Activated CD4-positive, CD25-positive, alpha-beta regulatory T cell treated with anti-CD3 and anti-CD28 coated beads, Interleukin-2, amount 50 U/mL, for 72 hours (primary cell): ENCODE measurements around the gene LSP1.
"Not testable (repeated sequence)": the region's sequence is repeated elsewhere in the genome, so short reads cannot be mapped to it uniquely, and the experiment has no call there.

Source experiments
- DNase-seq: peaks from one replicate; pipeline ENCODE4 v3.0.0; 2021

Gene LSP1

DNA sequence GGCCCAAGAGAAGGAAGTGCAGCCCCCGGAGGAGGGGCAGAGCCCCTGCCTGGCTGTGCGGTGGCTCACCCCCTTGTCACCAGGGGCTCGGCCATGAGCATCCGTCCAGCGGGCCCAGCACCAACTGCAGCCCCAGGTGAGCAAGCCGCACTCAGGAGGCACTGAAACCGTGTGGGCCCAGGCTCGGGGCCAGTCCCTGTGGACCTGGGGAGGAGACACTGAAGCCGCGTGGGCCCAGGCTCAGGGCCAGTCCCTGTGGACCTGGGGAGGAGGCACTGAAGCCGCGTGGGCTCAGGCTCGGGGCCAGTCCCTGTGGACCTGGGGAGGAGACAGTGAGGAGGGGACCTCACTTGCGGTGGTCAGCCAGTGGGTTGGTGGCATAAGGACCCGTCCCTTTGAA lies 13.9 kb downstream of the LSP1 start:
- DNase-seq = no peak

GRCh38 chr11:1867381-1867780 lies 14.5 kb downstream of the LSP1 start:
- no peak for DNase-seq

DNA sequence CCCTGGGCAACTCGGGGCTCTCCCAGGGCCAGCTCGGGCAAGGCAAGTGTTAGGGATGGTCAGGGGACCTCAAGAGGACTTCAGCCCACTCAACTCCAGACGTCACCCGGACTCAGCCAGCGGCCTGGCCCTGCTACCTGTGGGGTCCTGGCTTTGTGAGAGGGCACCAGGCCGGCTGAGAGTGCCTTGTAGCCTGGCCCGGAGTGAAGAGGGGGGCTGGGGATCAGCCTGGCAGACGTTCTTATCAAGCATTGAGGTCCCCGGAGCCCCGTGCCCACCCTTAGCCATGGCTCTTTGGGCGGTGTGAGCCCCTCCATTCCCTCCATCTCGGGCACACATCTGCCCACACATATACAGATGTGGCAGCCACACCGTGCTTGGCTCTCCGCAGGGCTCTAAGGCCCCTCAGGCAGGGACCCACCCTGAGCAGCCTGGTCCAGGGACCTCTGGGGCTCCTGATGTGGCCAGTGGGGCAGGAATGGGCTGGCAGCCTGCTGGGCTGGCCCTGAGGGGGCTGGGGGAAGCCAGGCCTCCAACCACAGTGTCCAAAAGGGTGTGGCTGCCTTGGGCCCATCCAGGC lies 15.3 kb downstream of the LSP1 start:
- no peak for DNase-seq

GRCh38 chr11:1868636-1869291 lies 15.9 kb downstream of the LSP1 start:
- no peak for DNase-seq

GRCh38 chr11:1869427-1870325 lies 16.8 kb downstream of the LSP1 start:
- DNase-seq = no peak

DNA sequence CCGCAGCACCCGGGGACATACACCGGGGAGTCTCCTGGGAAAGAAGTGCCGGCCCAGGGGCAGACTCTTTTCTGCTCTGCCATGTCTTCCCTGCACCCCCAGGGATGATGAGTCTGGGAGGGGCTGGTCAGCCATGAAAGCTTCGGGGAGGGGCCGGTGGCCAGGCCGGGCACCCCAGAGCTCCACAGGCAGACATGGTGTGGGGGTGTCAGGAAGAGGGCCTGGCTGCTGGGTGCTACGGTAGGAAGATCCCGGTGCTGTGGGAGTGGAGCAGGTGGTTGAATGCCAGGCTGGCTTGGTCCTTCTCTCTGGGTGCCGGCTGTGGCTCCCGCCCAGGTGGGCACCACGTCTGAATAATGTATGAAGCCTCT lies 17.4 kb downstream of the LSP1 start:
- DNase-seq = no peak

DNA sequence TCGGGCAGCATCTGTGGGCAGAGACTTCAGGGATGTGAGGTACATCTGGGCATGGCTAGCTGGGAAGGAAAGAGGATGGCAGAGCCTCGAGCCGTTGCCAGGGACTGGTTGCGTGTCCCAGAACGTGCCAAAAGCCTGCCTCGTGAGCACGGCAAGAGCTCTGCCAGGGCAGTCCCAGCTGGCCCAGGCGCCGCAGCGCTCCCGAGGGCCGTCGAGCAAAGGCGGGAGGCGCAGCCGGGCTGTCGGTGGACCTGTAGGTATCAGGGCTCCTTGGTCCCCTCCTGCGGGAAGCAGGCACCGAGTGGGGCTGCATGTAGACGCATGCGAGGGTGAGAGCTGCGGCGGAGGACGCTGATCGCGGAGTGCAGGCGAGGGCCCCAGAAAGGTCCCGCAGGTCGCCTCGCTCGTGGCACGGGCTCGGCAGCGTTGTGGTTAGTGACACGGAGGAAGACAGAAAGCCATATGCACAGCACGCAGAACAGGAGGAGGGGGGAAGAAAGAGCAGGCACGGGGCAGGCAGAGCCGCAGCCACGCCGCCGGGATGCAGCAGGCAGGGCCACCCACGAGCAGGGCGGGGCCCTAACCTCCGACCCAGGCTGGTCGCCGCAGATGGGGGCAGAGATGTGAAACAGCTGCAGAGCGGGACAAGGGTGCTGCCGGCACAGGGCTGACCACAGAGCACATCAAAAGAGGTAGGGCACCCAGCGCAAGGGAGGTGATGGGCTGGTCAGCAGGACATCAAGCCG lies 18.0 kb downstream of the LSP1 start:
- DNase-seq = no peak

DNA sequence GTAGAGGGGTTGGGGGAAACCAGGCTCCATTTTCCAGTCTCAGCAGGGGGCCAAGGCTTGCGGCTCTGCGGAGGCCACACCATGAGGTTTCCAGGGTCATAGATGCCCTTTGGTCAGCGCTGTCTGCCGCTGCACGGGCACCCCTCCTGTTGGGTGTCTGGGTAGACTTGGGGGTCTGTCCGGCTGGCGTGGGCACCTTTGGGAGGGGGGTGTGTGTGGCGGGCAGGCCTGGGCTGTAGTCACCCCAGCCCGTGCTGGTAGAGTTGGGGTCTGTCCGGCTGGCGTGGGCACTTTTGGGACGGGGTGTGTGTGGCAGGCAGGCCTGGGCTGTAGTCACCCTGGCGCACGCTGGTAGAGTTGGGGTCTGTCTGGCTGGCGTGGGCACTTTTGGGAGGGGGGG lies 18.6 kb downstream of the LSP1 start:
- DNase-seq = no peak

GRCh38 chr11:1872267-1872985 lies 19.5 kb downstream of the LSP1 start:
- DNase-seq = no peak

DNA sequence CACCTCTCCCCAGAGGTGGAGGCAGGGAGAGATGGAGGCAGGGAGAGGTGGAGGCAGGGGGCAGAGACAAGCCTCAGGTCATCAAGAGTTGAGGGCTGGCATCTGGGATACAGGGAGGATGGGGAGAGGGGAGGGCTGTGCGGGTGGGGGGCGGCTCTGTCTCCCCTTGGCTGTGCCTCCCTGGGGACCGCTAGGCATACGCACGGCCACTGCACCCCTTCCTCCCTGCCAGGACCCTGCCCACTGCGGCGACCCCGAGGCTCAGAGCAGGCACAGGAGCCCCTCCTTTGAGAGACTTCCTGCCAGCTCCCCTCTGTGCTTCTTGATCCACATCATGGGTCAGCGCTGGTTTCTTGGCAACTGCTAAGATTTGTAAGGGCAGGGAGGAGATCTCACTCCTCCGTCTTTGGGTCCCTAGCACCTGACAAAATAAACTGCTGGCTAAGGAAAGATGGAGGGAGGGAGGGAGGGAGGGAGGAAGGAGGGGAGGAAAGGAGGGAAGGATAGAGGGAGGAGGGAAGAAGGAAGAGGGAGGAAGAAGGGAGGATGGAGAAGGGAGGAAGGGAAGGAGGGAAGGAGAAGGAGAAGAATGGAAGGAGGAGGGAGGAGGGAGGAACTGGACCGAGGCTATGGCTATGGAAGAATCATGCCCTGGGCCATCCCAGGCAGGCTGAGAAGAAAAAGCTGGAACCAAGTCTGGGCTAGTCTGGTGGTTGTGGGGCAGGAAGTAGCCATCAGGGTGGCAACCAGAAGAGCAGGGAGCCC lies 20.3 kb downstream of the LSP1 start:
- no peak for DNase-seq

- DNase-seq = not testable (repeated sequence)
Measured at GRCh38 chr11:1873813-1874150, 20.9 kb downstream of the LSP1 start.

- DNase-seq = not testable (repeated sequence)
Measured at GRCh38 chr11:1874441-1875092, 21.7 kb downstream of the LSP1 start.

DNA sequence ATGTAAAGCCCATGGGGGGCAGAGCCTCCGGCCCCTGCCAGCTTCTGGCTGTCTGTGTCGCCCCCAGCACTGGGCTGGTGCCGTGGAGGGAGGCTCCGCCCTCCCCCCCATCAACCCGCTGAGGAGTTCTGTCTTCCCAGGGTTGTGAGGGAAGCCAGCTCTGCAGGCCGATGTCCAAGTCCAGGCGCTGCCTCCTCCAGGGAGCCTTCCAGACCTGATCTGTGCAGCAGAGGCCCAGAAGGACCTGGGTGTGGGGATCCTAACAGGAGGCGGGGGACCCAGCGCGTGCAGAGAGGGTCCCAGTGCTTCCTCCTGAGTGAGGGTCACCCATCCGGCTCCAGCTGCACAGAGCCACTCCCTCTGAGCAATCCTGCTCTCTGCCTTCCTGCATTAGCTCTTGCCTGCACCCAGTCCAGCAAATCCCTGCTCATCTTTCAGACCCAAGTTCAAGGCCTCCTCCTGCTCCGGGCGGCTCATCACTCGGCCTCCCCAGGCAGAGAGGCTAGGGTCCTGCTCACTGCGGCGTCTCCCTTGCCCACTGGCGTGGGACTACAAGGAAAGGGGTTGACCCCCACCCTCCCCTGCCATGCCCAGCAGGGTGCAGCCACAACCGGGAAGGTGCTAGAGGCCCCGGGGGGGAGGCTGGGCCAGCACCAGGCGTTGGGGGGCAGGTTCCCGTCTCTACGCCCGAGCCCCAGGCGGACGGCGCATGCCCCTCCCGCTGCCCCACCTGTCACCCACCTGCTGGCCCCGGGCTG lies 22.4 kb downstream of the LSP1 start:
- no peak for DNase-seq

DNA sequence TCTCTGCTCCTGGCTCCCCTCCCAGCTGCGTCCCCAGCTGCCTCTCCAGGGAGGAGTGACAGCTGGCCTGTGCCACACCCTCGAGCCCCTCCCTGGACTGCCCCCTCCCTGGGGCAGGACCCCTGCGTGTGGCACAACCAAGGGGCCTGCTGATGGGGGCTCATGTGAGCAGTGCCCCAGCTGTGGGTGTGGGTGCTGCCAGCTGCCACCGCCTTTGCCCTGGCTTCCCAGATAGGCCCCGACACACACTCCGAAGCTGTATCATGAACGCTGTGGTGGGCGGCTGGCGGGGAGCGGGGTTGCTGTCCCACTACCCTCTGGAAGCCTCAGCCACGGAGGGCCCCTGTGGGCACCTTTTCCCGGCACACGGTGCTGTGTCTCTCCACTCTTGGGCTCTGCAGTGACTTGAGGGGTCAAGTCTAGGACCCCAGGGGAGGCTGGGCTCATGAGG lies 23.0 kb downstream of the LSP1 start:
- not testable (repeated sequence) for DNase-seq

DNA sequence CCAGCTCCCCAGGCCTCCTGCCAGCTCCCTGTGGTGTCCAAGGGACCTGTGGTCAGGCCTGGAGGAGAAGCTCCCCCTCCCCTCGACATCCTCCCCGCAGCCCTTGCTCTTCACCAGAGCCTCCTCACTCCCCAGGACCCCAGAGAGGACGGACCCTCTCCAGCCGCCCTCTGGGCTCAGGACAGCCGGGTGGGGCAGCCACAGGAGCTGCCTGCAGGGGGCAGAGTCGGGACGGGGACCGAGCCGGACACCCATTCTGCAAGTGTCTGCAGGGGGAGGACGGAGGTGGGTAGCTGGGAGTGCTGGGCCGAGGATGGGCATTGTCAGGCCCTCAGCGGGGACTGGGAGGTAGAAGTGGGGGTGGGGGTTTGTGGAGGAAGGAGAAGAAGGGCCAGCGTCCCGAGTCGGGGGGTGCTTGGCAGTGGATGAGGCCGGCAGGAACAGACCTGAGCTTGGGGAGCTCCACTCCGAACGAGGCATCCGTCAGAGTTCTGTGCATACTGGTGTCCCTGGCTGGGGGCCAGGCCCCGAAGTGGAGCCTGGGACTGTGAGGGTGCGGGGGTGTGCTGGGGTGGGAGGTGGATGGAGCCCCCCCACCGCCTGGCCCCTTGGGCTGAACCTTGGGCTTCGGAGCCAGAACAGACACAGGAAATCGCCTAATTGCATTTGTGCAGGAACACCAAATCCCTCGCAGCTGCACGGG lies 23.6 kb downstream of the LSP1 start:
- DNase-seq = peak; percentile 33

DNA sequence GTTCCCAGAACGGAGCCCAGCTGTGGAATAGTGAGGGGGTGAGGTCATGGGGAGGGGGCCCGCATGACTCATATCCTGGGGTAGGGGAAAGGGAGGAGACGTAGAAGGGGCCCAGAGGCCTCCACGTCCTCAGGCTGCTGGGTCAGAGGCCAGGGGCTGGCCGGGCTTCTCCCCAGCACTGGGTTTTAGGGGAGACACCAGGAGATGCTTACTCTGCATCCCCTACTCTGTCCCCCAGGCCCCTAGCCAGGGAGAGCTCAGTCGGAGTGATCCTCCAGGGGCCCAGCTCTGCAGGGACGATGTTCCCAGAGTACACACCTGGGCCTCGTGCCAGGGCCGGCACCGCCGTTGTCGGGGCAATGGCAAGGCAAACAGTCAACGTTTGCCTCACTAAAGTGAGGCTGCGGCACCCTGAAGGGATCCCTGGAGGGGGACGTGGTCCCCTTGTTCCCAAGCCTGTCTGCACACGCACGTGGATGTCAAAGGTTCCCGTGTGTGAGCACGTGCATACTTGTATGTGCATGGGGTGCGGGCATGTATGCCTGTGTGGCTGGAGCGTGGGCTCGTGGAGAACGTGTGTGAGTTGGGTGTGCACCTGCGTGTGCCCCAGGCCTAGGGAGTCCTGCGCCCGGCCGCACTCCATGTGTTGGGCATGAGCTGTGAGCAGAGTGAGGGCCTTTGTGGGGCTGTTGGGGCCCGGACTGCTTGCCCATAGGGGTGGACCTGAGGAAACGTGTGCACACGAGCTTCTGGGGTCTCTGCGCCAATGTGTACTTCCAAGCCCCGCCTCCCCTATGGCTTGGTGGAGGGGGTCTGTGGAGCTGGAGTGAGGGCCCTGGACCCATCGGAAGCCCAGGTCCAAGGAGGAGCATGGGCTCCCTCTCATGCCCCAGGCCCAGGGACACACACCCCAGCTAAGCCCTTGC lies 24.6 kb downstream of the LSP1 start:
- DNase-seq = peak; percentile 25

- DNase-seq = peak; percentile 29
Measured at GRCh38 chr11:1878137-1879031, 25.5 kb downstream of the LSP1 start.
